HepG2 (cell line): ENCODE results near the gene TAAR1. TPM values are rescaled to one million over a fixed set of nuclear protein-coding genes. Genes with fewer than 3 reads are reported as not detected.

Experiments
- ARHGAP35 ChIP-seq: sonication (generic); formaldehyde crosslinking; IDR thresholded peaks from 2 replicates; pipeline ENCODE4 v1.9.0; 2022; ENCODE audit warnings: mild to moderate bottlenecking, inconsistent platforms, moderate library complexity, missing genetic modification reagents, borderline replicate concordance
- ARID5B ChIP-seq: IDR thresholded peaks from 2 replicates; pipeline ENCODE4 v1.4.0; 2020; ENCODE audit warnings: mild to moderate bottlenecking, missing genetic modification reagents
- DR1 ChIP-seq: sonication (generic); formaldehyde crosslinking; IDR thresholded peaks from 2 replicates; pipeline ENCODE4 v1.8.0; 2021; ENCODE audit warnings: mild to moderate bottlenecking, missing genetic modification reagents, inconsistent platforms
- E2F2 ChIP-seq: sonication (generic); formaldehyde crosslinking; IDR thresholded peaks from 2 replicates; pipeline ENCODE4 v1.4.0; 2020; ENCODE audit warnings: missing genetic modification reagents, borderline replicate concordance
- FOSL2 ChIP-seq: sonication (generic); formaldehyde crosslinking; IDR thresholded peaks from 2 replicates; pipeline ENCODE4 v1.4.0; 2020; ENCODE audit warnings: missing genetic modification reagents
- FOXA3 ChIP-seq: IDR thresholded peaks from 2 replicates; pipeline ENCODE4 v1.6.1; 2016; ENCODE audit warnings: missing genetic modification reagents, missing compliant biosample characterization
- KIAA2018 ChIP-seq: sonication (generic); formaldehyde crosslinking; IDR thresholded peaks from 2 replicates; pipeline ENCODE4 v1.5.0; 2020; ENCODE audit warnings: mild to moderate bottlenecking, missing genetic modification reagents, borderline replicate concordance
- ZBTB49 ChIP-seq: sonication (generic); formaldehyde crosslinking; IDR thresholded peaks from 2 replicates; pipeline ENCODE4 v1.4.0; 2020; ENCODE audit warnings: missing genetic modification reagents, borderline replicate concordance
- ZFP90 ChIP-seq: sonication (generic); formaldehyde crosslinking; IDR thresholded peaks from 2 replicates; pipeline ENCODE4 v1.8.0; 2022; ENCODE audit warnings: missing genetic modification reagents, mild to moderate bottlenecking, inconsistent platforms, borderline replicate concordance
- ZKSCAN8 ChIP-seq: IDR thresholded peaks from 2 replicates; pipeline ENCODE4 v1.6.1; 2016; ENCODE audit warnings: borderline replicate concordance, missing genetic modification reagents, missing compliant biosample characterization
- polyA plus RNA-seq, 8 experiments: library from polyadenylated mRNA; depleted of rRNA in 3 of 8; stranded (reverse) in 7 of 8; unstranded in 1 of 8; fragments of >200 nt; fragmentation: Illumina TruSeq in 4 of 8; extraction: Trizol in 4 of 8; gene quantifications; 2 replicates each; pipeline versions ENCODE4 v1.2.1 to v1.2.3, GENCODE V29; 2011 to 2016; ENCODE audit warnings: low read depth in 4 of 8, missing spikeins in 1 of 8, mixed read lengths in 1 of 8; ENCODE audit not compliant: insufficient read depth in 1 of 8
- total RNA-seq, 5 experiments: library from RNA; depleted of rRNA; stranded (reverse); fragments of >200 nt; fragmentation: Illumina TruSeq; extraction: Trizol; gene quantifications; 2 replicates each; pipeline ENCODE4 v1.2.3, GENCODE V29; 2016; ENCODE audit warnings: low read depth in 1 of 5

The TAAR1 gene
- total and polyA plus RNA-seq, 2 of the 13 experiments (the other 11 are each of a cell fraction or from before 2014, with no cell fraction given): not detected

- TF ChIP-seq KIAA2018 (CRISPR knock-in tag) (no peak), FOSL2 (no peak), DR1 (CRISPR knock-in tag) (no peak), ARHGAP35 (CRISPR knock-in tag) (no peak), ZBTB49 (CRISPR knock-in tag) (no peak), ZKSCAN8 (CRISPR knock-in tag) (no peak), ARID5B (CRISPR knock-in tag) (peak; percentile 36; the same call in 1 of the 2 replicates), ZFP90 (CRISPR knock-in tag) (no peak), E2F2 (CRISPR knock-in tag) (no peak), FOXA3 (CRISPR knock-in tag) (peak; percentile 25; the same call in 1 of the 2 replicates)
Observed at GRCh38 chr6:132612449-132613108, 46.4 kb downstream of the TAAR1 start (continued).
